Measurements from ENCODE around the gene KBTBD3. TPM values are rescaled to one million over a fixed set of nuclear protein-coding genes. Genes with fewer than 3 reads are reported as not detected.

Gene KBTBD3
- total and polyA plus RNA-seq, 2 donors (not counting 1 experiment from before 2014, with no cell fraction given) = 2.5 to 12.4 TPM

DNA sequence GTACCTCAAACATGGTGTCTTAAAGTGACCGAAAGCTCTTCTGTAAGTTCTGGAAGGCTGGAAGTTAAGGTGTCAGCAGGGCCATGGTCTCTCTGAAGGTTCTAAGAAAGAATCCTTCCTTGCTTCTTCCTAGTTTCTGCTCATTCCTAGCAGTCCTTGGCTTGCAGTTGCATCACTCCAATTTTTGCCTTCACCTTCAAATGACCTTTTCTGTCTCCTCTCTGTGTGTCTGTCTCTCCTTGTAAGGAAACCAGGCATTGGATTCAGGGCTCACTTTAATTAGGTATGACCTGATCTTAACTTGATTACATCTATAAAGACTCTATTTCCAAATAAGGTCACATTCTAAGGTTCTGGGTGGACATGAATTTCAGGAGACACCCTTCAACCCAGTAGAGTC lies 9.0 kb upstream of the KBTBD3 start:
- no peak overlapping the region for H2AFZ ChIP-seq (ENCODE audit: low read length)
- H3K4me1 ChIP-seq (ENCODE audit: control insufficient read depth, extremely low read depth, insufficient read depth, low read length) = peaks cover 2% of the 10 kb centered on the region
- H3K79me2 ChIP-seq (ENCODE audit: control insufficient read depth, insufficient read depth, low read length) = peaks cover 37% of the 10 kb centered on the region
- no peaks in the 10 kb centered on the region for H4K20me1 ChIP-seq (ENCODE audit: control insufficient read depth, extremely low read depth, insufficient read depth, low read length)
- peaks cover under 1% of the 10 kb centered on the region for H3K36me3 ChIP-seq (ENCODE audit: control insufficient read depth, insufficient read depth, low read length)
- DNase-seq (ENCODE audit: low read depth in 2 of 2) = peak in 1 of 2 donors; percentile 21
- H3K4me2 ChIP-seq (ENCODE audit: extremely low read depth, insufficient read depth, low read length) = no peak overlapping the region
- no peak overlapping the region for H3K27ac ChIP-seq (ENCODE audit: insufficient read depth, low read length)
- TF ChIP-seq, protein P1, sequence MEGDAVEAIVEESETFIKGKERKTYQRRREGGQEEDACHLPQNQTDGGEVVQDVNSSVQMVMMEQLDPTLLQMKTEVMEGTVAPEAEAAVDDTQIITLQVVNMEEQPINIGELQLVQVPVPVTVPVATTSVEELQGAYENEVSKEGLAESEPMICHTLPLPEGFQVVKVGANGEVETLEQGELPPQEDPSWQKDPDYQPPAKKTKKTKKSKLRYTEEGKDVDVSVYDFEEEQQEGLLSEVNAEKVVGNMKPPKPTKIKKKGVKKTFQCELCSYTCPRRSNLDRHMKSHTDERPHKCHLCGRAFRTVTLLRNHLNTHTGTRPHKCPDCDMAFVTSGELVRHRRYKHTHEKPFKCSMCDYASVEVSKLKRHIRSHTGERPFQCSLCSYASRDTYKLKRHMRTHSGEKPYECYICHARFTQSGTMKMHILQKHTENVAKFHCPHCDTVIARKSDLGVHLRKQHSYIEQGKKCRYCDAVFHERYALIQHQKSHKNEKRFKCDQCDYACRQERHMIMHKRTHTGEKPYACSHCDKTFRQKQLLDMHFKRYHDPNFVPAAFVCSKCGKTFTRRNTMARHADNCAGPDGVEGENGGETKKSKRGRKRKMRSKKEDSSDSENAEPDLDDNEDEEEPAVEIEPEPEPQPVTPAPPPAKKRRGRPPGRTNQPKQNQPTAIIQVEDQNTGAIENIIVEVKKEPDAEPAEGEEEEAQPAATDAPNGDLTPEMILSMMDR (conservative IDR thresholded peaks at IDR 0.05 in 1 of 2, IDR thresholded peaks at IDR 0.05 in 1 of 2; ENCODE audit: low read depth in 1 of 2, low read length in 2 of 2) = no peak
- TF ChIP-seq EZH2 (IDR thresholded peaks at IDR 0.05; ENCODE audit: low read length, missing control alignments) = no peak
- H3K9me3 ChIP-seq (ENCODE audit: control insufficient read depth, insufficient read depth, low read depth, low read length) = no peaks in the 10 kb centered on the region
- H3K27me3 ChIP-seq (ENCODE audit: control insufficient read depth, insufficient read depth, low read length) = no peaks in the 10 kb centered on the region
- H3K9ac ChIP-seq (ENCODE audit: insufficient read depth, low read length) = no peak overlapping the region
- no peak overlapping the region for H3K4me3 ChIP-seq (replicated peaks in 1 of 4; ENCODE audit: control extremely low read depth in 1 of 4, insufficient read depth in 1 of 4, low read depth in 3 of 4, low read length in 4 of 4)

DNA sequence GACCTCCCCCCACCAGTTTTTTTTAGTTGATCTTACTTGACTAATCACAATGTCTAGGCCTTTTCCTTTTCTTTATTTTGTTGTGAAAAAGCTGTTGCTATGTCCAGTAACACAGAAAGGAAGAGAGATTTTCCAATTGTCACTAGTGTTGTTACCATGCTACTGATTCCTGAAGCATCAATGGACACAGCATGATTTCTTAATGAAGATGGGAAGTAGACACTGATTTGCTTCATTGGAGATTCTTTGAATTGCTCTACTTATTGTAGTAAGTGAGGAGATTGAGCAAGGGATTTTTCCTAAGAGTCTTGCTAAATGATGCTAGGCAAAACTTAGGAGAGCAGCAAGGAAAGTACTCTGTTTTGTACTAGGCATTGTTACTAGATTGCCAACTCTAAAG lies 4.9 kb upstream of the KBTBD3 start:
- no peaks in the 10 kb centered on the region for H4K20me1 ChIP-seq (ENCODE audit: control insufficient read depth, extremely low read depth, insufficient read depth, low read length)
- H3K79me2 ChIP-seq (ENCODE audit: control insufficient read depth, insufficient read depth, low read length) = peaks cover 37% of the 10 kb centered on the region
- H3K36me3 ChIP-seq (ENCODE audit: control insufficient read depth, insufficient read depth, low read length) = peaks cover 4% of the 10 kb centered on the region
- no peak overlapping the region for H3K9ac ChIP-seq (ENCODE audit: insufficient read depth, low read length)
- no peak overlapping the region for H2AFZ ChIP-seq (ENCODE audit: low read length)
- no peaks in the 10 kb centered on the region for H3K4me1 ChIP-seq (ENCODE audit: control insufficient read depth, extremely low read depth, insufficient read depth, low read length)
- no peak overlapping the region for H3K4me3 ChIP-seq (replicated peaks in 1 of 4; ENCODE audit: control extremely low read depth in 1 of 4, insufficient read depth in 1 of 4, low read depth in 3 of 4, low read length in 4 of 4)
- H3K4me2 ChIP-seq (ENCODE audit: extremely low read depth, insufficient read depth, low read length) = no peak overlapping the region
- H3K9me3 ChIP-seq (ENCODE audit: control insufficient read depth, insufficient read depth, low read depth, low read length) = no peaks in the 10 kb centered on the region
- TF ChIP-seq, protein P1 (conservative IDR thresholded peaks at IDR 0.05 in 1 of 2, IDR thresholded peaks at IDR 0.05 in 1 of 2; ENCODE audit: low read depth in 1 of 2, low read length in 2 of 2) = no peak
- no peak for TF ChIP-seq EZH2 (IDR thresholded peaks at IDR 0.05; ENCODE audit: low read length, missing control alignments)
- H3K27ac ChIP-seq (ENCODE audit: insufficient read depth, low read length) = no peak overlapping the region
- DNase-seq (ENCODE audit: low read depth in 2 of 2) = no peak
- no peaks in the 10 kb centered on the region for H3K27me3 ChIP-seq (ENCODE audit: control insufficient read depth, insufficient read depth, low read length)

DNA sequence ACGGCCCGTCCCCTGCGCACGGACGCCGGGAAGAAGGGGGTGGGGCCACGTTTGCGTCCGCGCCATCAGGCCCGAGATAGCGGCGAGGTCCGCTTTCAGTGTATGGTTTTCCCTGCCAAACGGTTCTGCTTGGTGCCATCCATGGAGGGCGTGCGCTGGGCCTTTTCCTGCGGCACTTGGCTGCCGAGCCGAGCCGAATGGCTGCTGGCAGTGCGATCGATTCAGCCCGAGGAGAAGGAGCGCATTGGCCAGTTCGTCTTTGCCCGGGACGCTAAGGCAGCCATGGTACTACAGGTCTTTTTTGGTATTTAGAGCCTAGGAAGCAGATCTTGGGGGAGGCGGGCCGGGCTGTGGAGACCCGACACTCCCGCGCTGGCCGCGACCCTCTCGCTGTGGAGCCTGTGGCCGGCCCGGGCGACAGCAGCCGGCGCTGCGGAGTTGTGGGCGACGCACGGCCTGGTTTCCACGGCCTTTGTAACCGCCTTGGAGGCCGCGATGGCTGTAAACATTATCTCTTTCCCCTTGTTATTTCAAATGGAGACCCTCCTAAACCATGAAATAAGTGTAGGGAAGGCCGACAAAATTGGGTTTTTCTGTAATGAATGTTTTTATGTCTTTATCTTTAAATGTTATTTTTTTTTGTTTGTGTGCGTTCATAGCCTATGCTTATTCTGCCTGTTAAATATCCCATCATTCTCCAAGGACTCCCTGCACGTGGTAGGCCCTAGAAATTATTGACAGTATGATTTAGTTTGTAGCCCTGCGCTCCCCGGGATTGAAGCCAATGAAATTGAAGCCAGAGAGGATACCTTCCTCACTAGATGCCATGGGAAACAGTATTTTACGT lies 685 bp upstream of the KBTBD3 start, which contains the start of gene AASDHPPT:
TSS of gene AASDHPPT (plus strand) at position 54 of the 847 bp plus-strand sequence. CDS start at position 103, 49 bp downstream.
- Histone ChIP-seq H3K4me3 (replicated peaks in 1 of 4; ENCODE audit: control extremely low read depth in 1 of 4, insufficient read depth in 1 of 4, low read depth in 3 of 4, low read length in 4 of 4) (peak within 1 kb of the TSS; percentile 58 to 96 (median 84)), H3K27ac (ENCODE audit: insufficient read depth, low read length) (peak within 1 kb of the TSS; percentile 92), H3K36me3 (ENCODE audit: control insufficient read depth, insufficient read depth, low read length) (peaks cover 4% of the 10 kb centered on the region), H2AFZ (ENCODE audit: low read length) (peak within 1 kb of the TSS; percentile 95), H3K4me2 (ENCODE audit: extremely low read depth, insufficient read depth, low read length) (peak within 1 kb of the TSS; percentile 97), H3K79me2 (ENCODE audit: control insufficient read depth, insufficient read depth, low read length) (peaks cover 28% of the 10 kb centered on the region), H3K9me3 (ENCODE audit: control insufficient read depth, insufficient read depth, low read depth, low read length) (no peaks in the 10 kb centered on the region), H3K4me1 (ENCODE audit: control insufficient read depth, extremely low read depth, insufficient read depth, low read length) (no peaks in the 10 kb centered on the region), H4K20me1 (ENCODE audit: control insufficient read depth, extremely low read depth, insufficient read depth, low read length) (no peaks in the 10 kb centered on the region), H3K9ac (ENCODE audit: insufficient read depth, low read length) (peak within 1 kb of the TSS; percentile 98), H3K27me3 (ENCODE audit: control insufficient read depth, insufficient read depth, low read length) (no peaks in the 10 kb centered on the region)
- no peak for TF ChIP-seq EZH2 (IDR thresholded peaks at IDR 0.05; ENCODE audit: low read length, missing control alignments)
- TF ChIP-seq, protein P1 (conservative IDR thresholded peaks at IDR 0.05 in 1 of 2, IDR thresholded peaks at IDR 0.05 in 1 of 2; ENCODE audit: low read depth in 1 of 2, low read length in 2 of 2) = no peak
- DNase-seq (ENCODE audit: low read depth in 2 of 2) = peak; percentile 40 to 64
